CD4-positive, alpha-beta T cell treated with Interferon alpha-2 for 1 hour (primary cell): ENCODE measurements around the gene GPATCH11.

Experiments
- DNase-seq, 2 donors: peaks; one replicate each; pipeline ENCODE4 v3.0.0-alpha.2; 2020 to 2022

The GPATCH11 gene

DNA sequence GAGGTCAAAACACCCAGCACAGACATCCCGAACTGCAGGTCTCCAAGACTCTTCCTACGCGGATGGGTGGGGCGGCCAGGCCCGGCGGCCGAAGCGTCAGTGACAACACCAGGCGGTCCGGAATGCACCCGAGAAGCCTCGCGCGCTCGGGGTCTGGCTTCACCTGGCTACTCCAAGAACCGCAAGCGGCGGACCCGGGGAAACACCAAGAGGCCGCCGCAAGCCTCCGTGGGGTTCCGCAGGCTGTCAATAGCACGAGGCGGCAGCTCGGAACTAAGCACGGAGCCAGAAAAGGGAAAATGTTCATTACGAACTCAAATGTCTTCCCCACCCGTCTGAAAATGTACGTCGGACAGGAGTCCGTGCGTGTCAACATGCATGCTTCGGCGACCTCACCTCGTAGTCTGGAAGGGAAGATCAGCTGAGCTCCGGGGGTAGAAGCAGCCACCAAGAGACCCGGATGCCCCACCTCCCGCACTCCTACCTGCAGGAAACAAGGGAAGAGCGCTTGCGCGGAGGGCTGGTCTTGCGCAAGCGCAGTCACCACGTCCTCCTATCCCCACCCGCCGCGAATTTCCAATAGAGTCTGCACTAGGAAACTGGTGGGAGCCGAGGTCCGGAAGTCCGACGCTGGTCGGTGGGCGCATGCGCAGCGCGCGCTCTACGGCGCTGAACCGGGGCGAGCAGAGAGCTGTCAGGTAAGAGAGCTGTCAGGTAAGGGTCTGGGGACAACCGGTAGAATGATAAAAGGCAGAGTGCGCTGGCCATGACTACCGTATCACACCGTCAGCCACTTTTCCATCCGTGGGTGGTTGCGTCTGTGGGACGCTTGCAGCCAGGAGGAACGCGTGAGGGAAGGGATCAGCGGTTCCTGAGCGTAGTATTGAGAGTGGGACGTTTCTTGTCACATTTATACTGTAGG lies at the start of gene GPATCH11, which contains the start of gene HEATR5B:
Gene GPATCH11 (plus strand): TSS at position 646 of the 922 bp plus-strand sequence. CDS start 3,864 bp downstream, outside the sequence.
Gene HEATR5B (minus strand): TSS at position 500 of the 922 bp plus-strand sequence. CDS start 958 bp downstream, outside the sequence.
- DNase-seq = peak; percentile 94 to 96

DNA sequence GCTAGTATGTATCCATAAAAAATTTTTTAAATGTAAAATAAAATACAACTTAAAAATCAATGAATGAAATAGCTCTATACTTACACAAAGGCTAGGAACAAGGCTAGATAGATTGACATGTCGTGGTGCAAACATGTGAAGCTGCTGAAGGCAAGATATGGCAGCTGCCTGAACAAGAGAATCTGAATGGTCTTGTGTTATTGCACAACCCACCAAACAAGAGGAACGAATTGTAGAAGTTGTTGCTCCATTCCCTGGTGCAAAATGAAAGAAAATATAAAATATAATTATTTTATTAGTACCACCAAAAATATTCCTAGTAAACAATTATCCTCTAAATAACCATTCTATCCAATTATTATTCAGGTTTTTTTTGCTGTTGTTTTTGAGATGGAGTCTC lies 46.5 kb upstream of the GPATCH11 start:
- no peak for DNase-seq

DNA sequence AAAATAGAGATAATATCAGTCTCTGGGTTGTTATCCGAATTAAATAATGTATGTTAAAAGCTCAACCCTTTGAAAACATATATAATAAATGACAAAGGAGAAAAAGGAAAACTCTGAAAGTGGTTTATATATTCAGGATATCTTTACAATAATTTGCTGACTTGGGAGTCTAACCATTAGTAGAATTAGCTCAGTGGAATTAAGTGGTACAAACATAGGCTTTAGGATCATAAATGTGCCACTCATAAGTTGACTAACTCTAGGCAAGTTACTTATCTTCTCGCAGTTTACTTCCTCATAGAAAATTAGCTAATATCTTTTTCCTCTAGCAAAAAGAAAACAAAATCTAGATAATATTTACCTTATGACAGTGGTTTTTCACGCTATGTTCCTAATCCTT lies 44.7 kb upstream of the GPATCH11 start:
- DNase-seq = no peak

DNA sequence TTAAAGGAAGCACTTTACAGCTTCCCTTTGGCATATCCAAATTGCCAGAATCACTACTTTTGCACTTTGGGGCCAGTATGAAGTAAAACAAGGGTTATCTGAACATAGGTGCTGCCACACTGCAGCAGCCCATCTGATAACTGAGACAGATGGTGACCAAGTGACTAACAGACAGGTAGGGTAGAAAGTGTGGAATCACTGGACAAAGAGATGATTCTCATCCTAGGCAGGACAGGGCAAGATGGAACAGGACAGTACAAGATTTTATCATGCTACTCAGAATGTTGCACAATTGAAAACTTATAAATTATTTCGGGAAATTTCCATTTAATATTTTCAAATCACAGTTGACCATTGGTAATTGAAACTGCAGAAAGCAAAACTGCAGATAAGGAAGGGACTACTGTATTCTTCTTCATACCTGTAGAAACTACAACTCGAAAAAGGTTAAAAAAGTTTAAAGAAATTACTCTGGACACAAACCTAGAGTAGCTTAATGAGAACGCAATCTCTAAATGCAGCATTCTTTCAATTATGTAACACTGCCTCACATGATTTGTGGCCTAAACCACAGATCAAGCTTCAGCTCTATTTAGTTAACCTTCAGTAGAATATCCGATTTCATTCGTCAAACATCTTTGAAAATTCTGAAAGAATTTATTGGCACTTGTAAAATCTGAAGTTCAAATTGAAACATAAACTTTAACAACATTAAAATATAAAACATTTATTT lies 31.6 kb upstream of the GPATCH11 start:
- no peak for DNase-seq

DNA sequence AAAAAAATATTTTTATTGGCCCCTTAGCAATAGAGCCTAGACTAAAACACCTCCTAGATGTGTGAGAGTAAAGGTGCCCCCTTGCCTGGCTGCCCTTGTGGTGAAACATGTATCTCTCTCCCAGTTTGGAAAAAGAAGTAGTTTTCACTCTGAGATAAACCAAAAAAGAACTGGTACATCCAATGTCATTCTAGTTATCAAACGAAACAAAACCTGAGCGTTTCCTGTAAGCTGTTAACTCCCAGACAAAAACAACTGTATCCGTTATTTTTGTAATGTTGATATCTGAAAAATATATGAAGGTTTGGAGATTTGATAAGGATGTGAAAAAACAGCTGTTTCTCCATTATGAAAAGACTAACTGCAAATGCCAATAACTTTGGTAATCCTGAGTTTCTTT lies 24.5 kb upstream of the GPATCH11 start:
- DNase-seq = no peak

DNA sequence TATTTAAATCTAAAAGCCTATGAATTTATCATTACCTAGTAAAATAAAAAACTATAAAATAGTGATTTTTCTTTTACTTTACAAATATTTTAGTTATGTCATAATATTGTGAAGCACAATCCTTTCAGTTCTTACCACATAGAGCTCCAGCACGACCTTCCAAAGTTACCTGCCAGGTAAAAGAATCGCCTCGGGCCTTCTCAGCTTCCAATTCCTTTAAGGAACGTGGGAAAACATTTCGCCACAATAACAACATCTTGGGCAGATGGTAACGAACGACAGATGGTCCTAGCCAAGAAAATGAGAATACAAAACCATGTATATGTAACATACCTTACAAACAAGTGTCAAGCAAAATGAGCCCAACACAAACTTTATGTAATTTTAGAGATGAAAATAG lies 23.9 kb upstream of the GPATCH11 start:
- DNase-seq = no peak

DNA sequence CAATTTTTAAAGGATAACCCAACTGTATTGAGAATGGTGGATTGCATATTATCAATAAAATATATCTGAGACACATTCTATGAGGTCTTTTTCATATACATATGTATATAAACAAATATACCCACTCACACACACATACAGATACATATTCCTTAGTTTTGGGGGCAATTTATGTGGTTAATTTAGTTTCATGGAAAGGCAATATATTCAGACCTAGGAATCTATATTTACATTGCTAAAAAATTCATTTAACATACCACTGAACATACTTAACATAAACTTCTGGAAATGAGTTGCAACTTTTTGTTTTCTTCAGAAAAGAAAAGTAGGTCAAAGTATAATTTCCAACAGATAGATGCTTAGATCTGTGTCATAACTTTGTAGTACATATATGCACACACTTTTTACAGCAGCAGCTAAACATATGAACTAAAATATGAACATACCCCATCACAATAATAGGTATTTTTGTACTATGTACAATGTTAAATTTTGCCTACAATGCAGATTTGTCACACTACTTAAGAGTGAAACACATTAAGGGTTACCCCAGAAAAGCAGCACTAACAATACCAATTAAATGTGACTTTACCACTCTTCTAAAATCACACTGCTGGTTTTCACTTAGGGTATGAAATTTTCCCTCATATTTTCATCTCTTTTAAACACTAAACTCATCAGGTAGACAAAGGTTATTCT lies 23.2 kb upstream of the GPATCH11 start:
- DNase-seq = no peak

DNA sequence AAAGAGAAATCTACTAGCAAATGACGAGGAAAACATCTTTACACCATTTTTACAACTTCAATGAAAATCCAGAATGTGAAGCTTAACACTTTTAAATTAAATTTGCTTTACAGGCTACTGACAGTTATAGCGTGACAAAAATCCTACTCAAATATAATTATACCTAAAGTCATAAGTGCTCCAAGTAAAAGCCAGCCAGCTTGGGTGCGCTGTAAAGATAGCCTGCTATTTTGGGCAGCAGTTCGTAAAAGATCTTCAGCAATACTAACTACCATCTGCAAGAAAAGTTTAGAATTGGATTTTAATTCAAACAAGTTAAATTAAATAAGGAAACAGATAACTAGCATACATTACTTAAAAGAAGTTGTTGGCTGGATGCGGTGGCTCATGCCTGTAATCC lies 22.5 kb upstream of the GPATCH11 start:
- DNase-seq = no peak

DNA sequence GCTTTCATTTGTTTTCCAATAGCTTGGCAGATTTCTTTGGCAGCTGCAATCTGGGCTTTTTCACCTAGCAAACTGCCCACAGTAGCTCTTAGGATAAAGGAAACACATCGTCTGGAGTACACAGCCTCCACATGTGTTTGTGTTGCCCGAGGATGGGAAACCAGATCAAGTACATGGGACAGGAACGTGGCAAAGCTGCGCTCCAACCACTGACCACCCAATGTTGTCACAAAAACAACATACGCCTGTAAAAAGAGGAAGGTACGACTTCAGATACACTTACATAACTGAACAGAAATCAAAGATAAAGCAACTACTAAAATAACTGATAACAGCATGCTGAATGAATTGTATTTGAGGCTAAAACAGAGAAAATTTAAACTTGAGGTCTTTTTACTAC lies 15.6 kb upstream of the GPATCH11 start:
- no peak for DNase-seq

DNA sequence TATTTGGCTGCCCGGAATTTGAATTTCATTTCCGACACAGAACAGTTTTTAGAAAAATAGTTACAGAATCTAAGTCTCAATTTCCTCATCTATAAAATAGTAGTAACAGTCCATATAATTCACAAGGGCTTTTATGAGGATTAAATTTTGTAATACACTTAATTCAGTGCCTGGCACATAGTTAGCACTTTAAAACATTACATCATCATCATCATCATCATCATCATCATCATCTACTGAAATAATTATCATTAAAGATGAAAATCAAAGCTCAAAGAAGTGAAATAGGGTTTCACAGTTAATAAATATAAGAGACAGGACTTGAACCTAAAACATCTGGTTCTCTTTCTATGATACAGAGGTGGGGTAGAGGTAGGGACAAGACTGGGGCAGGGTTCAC lies 13.4 kb upstream of the GPATCH11 start:
- DNase-seq = no peak

DNA sequence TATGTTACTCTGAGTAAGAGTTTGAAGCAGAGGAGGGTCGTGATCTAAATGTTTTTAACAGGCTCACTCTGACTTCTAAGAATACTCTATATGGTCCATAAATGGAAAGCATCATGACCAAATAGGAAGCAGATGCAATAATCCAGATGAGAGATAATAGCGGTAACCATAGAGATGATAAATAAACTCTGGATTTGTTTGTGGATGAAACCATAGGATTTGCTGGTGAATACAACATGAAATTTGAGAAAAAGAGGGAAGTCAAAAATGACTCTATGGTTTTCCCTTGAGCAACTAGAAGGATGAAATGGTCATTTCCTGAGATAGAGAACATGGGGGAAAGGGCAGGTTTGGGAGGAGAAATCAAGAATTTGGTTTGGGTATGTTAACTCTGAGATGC lies 4.1 kb upstream of the GPATCH11 start:
- peak in 1 of 2 donors; percentile 18 for DNase-seq

DNA sequence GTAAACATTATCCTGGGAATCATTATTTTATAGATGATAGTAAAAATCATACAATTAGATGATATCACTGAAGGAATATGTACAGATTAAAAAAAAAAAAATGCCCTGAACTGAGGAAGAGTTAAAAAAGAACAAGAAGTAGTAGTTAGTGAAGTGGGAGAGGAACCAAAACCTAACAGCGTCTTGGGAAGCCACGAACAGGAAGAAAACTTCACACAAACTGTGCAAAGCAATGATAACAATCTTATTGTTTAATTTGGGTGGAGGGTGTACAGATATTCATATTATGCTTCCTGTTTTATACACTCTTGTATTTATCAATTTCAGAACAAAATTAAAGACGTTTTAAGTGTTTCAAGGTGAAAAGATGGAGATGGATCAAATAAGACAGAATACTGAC lies 3.6 kb upstream of the GPATCH11 start:
- peak in 1 of 2 donors; percentile 24 for DNase-seq

DNA sequence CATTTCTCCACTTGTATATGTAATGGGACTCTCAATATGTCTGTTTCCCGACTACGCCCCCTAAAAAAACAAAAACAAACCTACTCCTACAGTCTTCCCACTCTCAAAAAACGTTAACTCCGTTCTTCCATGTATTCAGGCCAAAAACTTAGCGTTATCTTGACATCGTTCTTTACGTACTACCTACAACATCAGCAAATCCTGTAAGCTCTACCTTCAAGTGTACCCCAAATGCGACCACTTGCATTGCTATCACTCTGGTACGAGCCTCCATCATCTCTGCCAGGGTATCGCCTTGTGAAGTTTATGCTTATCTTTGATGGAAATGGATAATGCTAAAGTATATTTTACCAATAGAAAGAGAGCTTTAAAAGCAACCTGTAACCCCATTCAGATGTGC lies 479 bp downstream of the GPATCH11 start:
- DNase-seq = no peak

DNA sequence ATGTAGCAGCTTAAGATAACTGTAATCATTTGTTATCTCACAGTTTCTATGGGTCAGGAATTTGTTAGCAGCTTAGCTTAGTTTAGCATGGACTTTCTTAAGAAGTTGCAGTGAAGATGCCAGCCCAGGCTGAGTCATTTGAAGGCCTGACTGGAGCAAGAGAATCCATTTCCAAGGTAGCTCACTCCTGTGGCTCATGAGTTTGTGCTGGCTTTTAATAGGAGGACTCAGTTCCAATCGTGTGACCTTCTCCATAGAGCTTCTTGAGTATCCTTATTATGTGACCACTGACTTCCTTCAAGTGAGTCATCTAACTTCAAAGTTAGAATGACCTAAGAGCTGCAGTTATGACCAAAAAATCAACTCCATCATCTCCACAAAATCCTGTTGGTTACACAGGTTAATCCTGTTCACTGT lies 1.4 kb downstream of the GPATCH11 start:
- no peak for DNase-seq

DNA sequence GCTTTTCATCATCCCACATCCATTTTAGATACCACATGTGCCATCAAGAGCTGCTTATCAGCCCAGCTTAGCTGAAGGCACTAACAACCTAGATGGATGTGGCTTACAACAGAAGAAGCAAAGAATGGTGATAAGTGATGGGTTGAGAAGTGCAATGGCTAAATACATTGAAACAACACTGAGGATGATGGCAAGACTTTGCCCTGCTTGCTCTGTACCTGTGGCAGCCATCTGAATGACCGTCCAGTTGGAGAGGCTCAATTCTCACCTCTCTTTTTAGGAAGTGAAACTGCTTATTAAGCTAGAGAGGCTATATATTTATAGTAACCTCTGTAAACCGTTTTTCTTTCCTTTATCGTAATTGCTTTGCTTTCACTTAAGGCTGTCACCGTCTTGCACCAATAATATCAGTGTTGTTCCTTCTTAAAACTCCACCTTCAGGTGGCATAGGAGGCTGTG lies 5.7 kb downstream of the GPATCH11 start:
- no peak for DNase-seq

DNA sequence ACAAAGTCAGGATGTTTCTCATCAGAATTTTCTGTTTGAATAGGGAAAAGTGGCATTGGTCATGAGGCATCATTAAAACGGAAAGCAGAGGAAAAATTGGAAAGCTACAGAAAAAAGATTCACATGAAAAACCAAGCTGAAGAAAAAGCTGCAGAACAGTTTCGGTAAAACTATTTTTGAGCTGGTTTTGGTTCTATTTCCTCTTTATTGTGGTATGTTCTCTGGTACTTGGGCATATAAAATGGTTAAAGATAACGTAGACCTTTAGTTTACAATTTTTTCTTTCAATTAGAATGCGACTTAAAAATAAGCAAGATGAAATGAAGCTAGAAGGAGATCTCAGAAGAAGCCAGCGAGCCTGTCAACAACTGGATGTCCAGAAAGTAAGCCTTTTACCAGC lies 7.6 kb downstream of the GPATCH11 start:
- no peak for DNase-seq

DNA sequence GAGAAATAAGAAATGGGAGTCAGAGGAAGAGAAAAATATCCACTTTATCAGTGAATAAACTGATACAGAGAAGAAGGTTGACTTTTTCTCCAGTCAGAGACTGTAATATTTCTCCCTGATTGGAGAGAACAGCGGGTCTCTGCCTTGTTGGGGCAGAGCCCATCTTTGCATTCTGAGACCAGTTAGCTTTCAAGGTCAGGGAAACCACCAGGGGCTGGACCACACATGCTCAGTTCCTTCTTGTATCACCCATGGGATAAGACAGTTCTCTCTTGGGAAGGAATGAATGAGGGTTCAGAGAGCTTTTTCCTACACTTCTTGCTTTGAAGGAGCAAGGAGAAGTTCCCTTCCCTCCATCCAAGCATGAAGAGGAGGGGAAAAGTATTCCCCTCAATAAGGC lies 12.2 kb downstream of the GPATCH11 start:
- DNase-seq = no peak

DNA sequence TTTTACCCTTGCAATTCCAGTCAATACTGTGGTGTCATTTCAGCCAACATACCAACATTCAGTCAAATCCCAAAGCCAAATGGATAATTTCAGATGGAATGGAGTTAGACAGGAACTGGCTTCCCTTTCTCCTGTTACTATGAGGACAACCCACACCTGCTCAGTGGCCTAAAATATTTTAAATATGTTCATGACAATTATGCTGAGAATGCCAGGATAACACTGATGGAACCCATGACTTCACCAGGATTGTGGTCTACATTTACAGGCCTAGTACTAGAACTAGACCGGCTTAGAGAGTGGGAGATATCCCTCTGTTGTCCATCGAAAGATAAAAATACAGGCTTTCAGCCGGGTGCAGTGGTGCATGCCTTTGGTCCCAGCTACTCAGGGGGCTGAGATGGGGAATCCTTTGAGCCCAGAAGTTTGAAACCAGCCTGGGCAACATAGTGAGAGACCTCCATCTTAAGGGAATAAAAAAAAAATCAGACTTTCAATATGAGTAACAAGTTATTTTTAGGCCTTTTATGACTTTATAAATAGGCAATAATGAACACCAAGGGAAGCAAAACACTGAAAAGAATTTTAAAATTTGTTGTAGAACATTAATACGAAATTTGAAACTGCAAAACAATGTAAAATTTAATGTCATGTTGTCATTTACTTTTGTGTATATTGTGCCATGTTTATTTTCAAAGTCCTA lies 14.2 kb downstream of the GPATCH11 start:
- no peak for DNase-seq

DNA sequence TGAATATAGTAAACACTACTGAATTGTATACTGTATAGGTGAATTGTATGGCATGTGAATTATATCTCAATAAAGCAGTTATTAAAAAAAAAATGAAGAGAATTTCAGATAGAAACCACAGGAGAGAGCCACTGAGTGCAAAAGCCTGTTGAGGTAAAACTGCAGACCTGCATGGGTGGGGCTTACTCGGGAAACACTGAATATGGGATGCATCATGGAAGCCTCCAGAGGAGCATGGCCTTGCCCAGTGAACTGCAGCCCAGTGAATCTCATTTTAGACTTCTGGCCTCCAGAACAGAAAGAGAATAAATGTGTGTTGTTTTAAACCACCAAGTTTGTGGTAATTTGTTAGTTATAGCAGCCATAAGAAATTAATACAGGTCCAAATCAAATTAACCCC lies 15.7 kb downstream of the GPATCH11 start:
- DNase-seq = no peak

DNA sequence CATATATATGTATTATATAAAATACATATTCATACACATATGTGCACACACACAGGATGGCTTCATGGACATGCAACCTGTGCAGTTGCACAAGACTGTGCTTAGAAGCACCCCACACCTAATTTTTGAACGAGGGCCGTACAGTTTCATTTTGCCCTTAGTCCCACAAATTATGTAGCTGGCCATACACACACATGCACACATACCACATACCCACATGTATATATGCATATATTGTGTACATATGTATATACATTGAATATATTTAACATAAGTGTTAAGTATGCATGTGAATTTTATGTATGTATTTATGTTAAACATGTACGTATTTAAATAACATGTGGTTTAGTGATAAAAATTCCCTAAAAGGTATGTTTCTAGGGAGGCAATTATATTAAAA lies 18.3 kb downstream of the GPATCH11 start:
- no peak for DNase-seq

DNA sequence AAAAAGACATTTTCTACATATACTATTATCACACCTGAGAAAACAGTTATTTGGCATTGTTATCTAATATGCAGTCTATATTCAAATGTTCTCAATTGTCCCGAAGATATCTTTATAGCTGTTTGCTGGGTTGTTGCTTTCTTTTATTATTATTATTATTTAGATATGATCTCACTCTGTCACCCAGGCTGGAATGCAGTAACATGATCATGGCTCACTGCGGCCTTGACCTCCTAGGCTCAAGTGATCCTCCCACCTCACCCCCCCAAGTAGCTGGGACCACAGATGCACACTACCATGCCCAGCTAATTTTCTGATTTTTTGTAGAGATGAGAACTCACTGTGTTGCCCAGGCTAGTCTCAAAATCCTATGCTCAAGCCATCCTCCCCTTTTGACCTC lies 19.9 kb downstream of the GPATCH11 start:
- no peak for DNase-seq

DNA sequence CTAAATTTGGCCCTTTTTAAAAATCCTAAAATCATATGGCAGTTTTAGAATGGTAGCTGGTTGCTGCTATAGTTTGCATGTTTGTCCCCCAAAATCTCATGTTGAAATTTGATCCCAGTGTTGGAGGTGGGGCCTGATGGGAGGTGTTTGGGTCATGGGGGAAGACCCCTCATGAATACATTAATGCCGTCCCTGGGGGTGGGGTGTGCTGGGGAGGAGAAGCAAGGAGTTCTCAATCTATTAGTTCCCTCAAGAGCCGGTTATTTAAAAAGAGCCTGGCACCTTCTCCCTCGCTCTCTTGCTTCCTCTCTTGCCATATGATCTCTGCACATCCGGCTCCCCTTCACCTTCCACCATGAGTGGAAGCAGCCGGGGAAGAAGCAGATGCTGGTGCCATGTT lies 20.8 kb downstream of the GPATCH11 start:
- no peak for DNase-seq

DNA sequence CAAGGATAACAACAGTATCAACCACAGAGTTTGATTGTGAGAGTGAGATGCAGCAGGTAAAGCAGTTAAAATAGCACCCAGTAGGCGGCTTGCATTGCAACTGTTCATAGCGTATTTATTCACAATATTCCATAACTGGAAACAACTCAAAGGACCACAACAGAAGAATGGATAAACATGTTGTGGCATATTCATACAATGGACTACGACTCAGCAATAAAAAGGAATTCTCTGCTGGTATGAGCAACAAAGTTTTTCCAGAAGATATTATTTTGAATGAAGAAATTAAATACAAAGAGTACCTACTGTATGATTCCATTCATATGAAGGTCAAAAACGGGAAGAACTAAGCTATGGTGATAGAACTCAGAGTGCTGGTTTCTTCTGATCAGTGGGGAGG lies 25.2 kb downstream of the GPATCH11 start:
- DNase-seq = no peak
